Measurements from ENCODE around the gene OXCT1. TPM values are rescaled to one million over a fixed set of nuclear protein-coding genes. Genes with fewer than 3 reads are reported as not detected.

The OXCT1 gene
- total and polyA plus RNA-seq, 2 of the 13 experiments (the other 11 are each of a cell fraction or from before 2014, with no cell fraction given), result 0.92 to 4.7 TPM

DNA sequence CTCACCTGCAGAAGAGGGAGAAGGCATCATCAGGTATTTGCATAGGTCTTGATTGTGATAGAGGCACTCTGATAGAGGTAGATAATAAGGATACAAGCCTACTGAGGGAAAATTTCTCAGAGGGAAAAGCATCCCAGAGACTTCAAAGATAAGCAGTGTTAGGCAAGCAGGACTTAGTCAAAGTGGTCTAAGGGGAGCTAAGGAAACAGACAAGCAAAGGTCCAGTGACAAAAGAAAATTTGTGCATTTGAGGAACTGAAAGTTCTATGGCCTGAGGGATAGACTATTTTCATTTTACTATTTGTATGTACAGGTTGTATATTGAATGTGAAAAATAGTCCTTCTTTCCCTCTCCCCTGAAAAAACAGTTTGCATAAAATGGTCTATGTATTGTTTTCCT lies 27.4 kb downstream of the OXCT1 start:
- no peak overlapping the region for H3K9ac ChIP-seq (ENCODE audit: insufficient read depth, low read depth, low read length)
- H3K79me2 ChIP-seq (ENCODE audit: insufficient read depth, low read length), result no peaks in the 10 kb centered on the region
- FAIRE-seq, result no peak
- no peaks in the 10 kb centered on the region for H4K20me1 ChIP-seq (ENCODE audit: insufficient read depth, low read length)
- H3K36me3 ChIP-seq (replicated peaks in 1 of 2; ENCODE audit: control insufficient read depth in 1 of 2, insufficient read depth in 2 of 2, low read length in 2 of 2), result no peaks in the 10 kb centered on the region
- intact Hi-C loops (cut with micrococcal nuclease; ENCODE audit: unreplicated experiment), result loop anchor here (1.0 to 2.0 kb wide), 4 partner anchors 87 to 938 kb away; no protein-coding TSS in a partner anchor
- no peak overlapping the region for H3K4me3 ChIP-seq (replicated peaks in 1 of 3; ENCODE audit: insufficient read depth in 1 of 3, low read depth in 2 of 3, low read length in 3 of 3)
- no peak overlapping the region for H3K27ac ChIP-seq (ENCODE audit: extremely low read length, insufficient read depth, low read length)
- CTCF ChIA-PET (ENCODE audit: low intra/inter-chr PET ratio, low total read pairs), result interaction anchor here (0.8 to 2.6 kb wide), 4 partner anchors 135 to 572 kb away, joined by 3 to 14 read pairs (median 8); no protein-coding TSS in a partner anchor
- H3K9me3 ChIP-seq (ENCODE audit: low read length), result no peaks in the 10 kb centered on the region
- no TSS peak for BruUV-seq (replicated peaks)
- no peak overlapping the region for H3K4me2 ChIP-seq (ENCODE audit: low read depth, low read length)
- POLR2A ChIA-PET, result no interaction called here
- no peak overlapping the region for H2AFZ ChIP-seq (ENCODE audit: low read length)
- in situ Hi-C loops (cut with HindIII; ENCODE audit: extremely low pct_ligation_motif_present, low pct_unique_long_range_greater_than_20kb), result loop anchor here (25.0 kb wide), 2 partner anchors 130 to 580 kb away; no protein-coding TSS in a partner anchor
- DNase-seq (ENCODE audit: low spot score), result no peak
- H3K27me3 ChIP-seq (ENCODE audit: control insufficient read depth in 1 of 2, insufficient read depth in 2 of 2, low read length in 2 of 2), result no peaks in the 10 kb centered on the region
- no peak for ATAC-seq
- TF ChIP-seq PAWR (CRISPR knock-in tag; IDR thresholded peaks at IDR 0.05; ENCODE audit: borderline replicate concordance) (no peak), ZSCAN29 (CRISPR knock-in tag; conservative IDR thresholded peaks at IDR 0.05) (no peak), FIP1L1 (IDR thresholded peaks at IDR 0.05; ENCODE audit: borderline replicate concordance, insufficient read depth, low read depth, low read length) (no peak), HDAC1 (CRISPR knock-in tag; IDR thresholded peaks at IDR 0.05) (no peak), CEBPB (IDR thresholded peaks at IDR 0.05; ENCODE audit: borderline replicate concordance, low read depth, low read length) (no peak), MAF1 (CRISPR knock-in tag; IDR thresholded peaks at IDR 0.05; ENCODE audit: borderline replicate concordance) (no peak), REST (IDR thresholded peaks at IDR 0.05; ENCODE audit: borderline replicate concordance in 1 of 2, low read depth in 1 of 2, low read length in 2 of 2) (no peak), KDM5A (IDR thresholded peaks at IDR 0.05; ENCODE audit: borderline replicate concordance, low read length) (no peak), ZNF552 (CRISPR knock-in tag; IDR thresholded peaks at IDR 0.05; ENCODE audit: borderline replicate concordance) (no peak), ZNF557 (CRISPR knock-in tag; IDR thresholded peaks at IDR 0.05) (no peak), ZNF234 (CRISPR knock-in tag; conservative IDR thresholded peaks at IDR 0.05) (no peak), MAFK (conservative IDR thresholded peaks at IDR 0.05 in 1 of 2, IDR thresholded peaks at IDR 0.05 in 1 of 2; ENCODE audit: low read length in 2 of 2) (no peak), ZBTB39 (CRISPR knock-in tag; IDR thresholded peaks at IDR 0.05) (no peak), MTF2 (CRISPR knock-in tag; IDR thresholded peaks at IDR 0.05; ENCODE audit: borderline replicate concordance) (no peak)
- TF ChIP-seq, protein P1, sequence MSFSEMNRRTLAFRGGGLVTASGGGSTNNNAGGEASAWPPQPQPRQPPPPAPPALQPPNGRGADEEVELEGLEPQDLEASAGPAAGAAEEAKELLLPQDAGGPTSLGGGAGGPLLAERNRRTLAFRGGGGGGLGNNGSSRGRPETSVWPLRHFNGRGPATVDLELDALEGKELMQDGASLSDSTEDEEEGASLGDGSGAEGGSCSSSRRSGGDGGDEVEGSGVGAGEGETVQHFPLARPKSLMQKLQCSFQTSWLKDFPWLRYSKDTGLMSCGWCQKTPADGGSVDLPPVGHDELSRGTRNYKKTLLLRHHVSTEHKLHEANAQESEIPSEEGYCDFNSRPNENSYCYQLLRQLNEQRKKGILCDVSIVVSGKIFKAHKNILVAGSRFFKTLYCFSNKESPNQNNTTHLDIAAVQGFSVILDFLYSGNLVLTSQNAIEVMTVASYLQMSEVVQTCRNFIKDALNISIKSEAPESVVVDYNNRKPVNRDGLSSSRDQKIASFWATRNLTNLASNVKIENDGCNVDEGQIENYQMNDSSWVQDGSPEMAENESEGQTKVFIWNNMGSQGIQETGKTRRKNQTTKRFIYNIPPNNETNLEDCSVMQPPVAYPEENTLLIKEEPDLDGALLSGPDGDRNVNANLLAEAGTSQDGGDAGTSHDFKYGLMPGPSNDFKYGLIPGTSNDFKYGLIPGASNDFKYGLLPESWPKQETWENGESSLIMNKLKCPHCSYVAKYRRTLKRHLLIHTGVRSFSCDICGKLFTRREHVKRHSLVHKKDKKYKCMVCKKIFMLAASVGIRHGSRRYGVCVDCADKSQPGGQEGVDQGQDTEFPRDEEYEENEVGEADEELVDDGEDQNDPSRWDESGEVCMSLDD (CRISPR knock-in tag; IDR thresholded peaks at IDR 0.05; ENCODE audit: borderline replicate concordance), result no peak
- H3K4me1 ChIP-seq (ENCODE audit: insufficient read depth, low read length), result no peaks in the 10 kb centered on the region
